BLaER1 treated with 17β-estradiol and CSF1 and Interleukin-3, amounts not matched to agents 10 nM and 100 nM (cell line): ENCODE measurements around the gene TIMM23.
"Not testable (repeated sequence)": the region's sequence is repeated elsewhere in the genome, so short reads cannot be mapped to it uniquely, and the experiment has no call there.

ENCODE experiments used
- H3K27ac ChIP-seq, 11 experiments: shearing (Covaris generic); formaldehyde crosslinking; 2 replicates each; pipeline ENCODE4 v1.8.1; 2022
- H3K27me3 ChIP-seq, 11 experiments: shearing (Covaris generic); formaldehyde crosslinking; 2 replicates each; pipeline ENCODE4 v1.8.1; 2022
- H3K36me3 ChIP-seq, 11 experiments: shearing (Covaris generic); formaldehyde crosslinking; 2 replicates each; pipeline ENCODE4 v1.8.1; 2022
- H3K4me1 ChIP-seq, 10 experiments: shearing (Covaris generic); formaldehyde crosslinking; 2 replicates each; pipeline ENCODE4 v1.8.1; 2022
- H3K4me2 ChIP-seq, 11 experiments: shearing (Covaris generic); formaldehyde crosslinking; 2 replicates each; pipeline ENCODE4 v1.8.1; 2022
- H3K4me3 ChIP-seq, 10 experiments: shearing (Covaris generic); formaldehyde crosslinking; 2 replicates each; pipeline ENCODE4 v1.8.1; 2022
- H3K9ac ChIP-seq, 11 experiments: shearing (Covaris generic); formaldehyde crosslinking; 2 replicates each; pipeline ENCODE4 v1.8.1; 2022
- H3K9me3 ChIP-seq, 11 experiments: shearing (Covaris generic); formaldehyde crosslinking; replicated peaks in 1 of 11; 2 replicates each; pipeline ENCODE4 v1.8.1; 2022
- H4K20me1 ChIP-seq, 11 experiments: shearing (Covaris generic); formaldehyde crosslinking; 2 replicates each; pipeline ENCODE4 v1.8.1; 2022
- Cebpa-rat ChIP-seq, 11 experiments: shearing (Covaris generic); IDR thresholded peaks; 2 replicates each; pipeline ENCODE4 v1.8.1; 2022

The TIMM23 gene

DNA sequence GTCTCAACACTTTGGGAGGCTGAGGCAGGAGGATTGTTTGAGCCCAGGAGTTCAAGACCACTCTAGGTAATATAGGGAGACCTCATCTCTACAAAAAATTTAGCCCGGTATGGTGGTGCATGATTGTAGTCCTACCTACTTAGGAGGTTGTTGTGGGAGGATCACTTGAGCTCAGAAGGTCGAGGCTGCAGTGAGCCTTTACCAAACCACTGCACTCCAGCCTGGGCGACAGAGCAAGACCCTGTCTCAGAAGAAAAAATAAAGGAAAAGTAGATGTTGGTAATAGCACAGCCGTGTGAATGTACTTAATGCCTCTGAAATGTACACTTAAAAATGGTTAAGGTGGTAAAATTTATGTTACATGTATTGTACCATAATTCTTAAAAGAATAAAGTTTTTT, 25.3 kb downstream of the TIMM23 start:
- Histone ChIP-seq H3K27me3 (no peaks in the 10 kb centered on the region), H3K9ac (no peak overlapping the region), H3K36me3 (peaks cover 54 to 87% (median 80%) of the 10 kb centered on the region in 11 experiments), H4K20me1 (peaks cover 0 to 42% (median 25%) of the 10 kb centered on the region in 11 experiments; a peak in 21 of 22 replicates), H3K9me3 (peaks cover 9 to 29% (median 21%) of the 10 kb centered on the region in 11 experiments; a peak in 20 of 22 replicates), H3K4me3 (no peak overlapping the region), H3K4me2 (no peak overlapping the region), H3K4me1 (no peaks in the 10 kb centered on the region), H3K27ac (no peak overlapping the region)
- TF ChIP-seq Cebpa-rat (IDR thresholded peaks at IDR 0.05): no peak

DNA sequence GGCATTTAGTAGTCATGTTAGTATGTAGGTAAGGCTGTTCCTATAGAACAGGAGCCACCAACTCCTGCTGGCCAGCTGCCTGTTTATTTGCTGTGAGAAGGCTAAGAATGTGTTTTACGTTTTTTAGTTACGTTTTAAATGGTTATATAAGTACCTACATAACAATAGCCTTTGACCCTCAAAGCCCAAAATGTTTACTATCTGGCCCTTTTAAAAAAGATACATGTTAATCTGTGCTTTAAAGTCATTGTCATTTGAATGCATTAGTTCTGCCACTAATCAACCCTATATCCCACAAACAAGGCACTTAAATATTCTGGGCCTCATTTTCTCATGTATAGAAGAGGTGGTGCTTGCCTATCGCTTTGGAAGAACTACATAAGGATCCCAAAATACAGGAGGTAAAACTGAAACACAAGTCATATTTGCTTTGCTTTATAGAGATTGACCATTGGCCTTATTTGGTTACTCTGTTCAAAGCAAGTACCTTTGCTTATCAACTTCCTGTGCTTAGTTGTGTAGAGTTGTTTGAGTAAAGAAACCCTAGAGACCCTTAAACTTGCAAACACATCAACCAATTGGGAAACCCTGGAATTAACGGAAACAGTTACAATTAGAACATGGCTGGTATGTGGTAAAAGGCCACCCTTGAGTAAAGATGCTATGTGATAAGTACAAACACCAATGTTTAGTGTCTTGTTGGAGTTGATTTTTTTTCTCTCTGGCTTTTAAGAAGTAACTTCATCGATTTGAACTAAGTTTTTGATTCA, 25.9 kb downstream of the TIMM23 start:
- Histone ChIP-seq H3K4me1 (no peaks in the 10 kb centered on the region), H3K36me3 (peaks cover 59 to 87% (median 81%) of the 10 kb centered on the region in 11 experiments), H3K27ac (no peak overlapping the region), H3K9me3 (peaks cover 9 to 29% (median 21%) of the 10 kb centered on the region in 11 experiments; a peak in 20 of 22 replicates), H3K9ac (no peak overlapping the region), H3K27me3 (no peaks in the 10 kb centered on the region), H3K4me2 (no peak overlapping the region), H3K4me3 (no peak overlapping the region), H4K20me1 (peaks cover 0 to 48% (median 31%) of the 10 kb centered on the region in 11 experiments; a peak in 21 of 22 replicates)
- TF ChIP-seq Cebpa-rat (IDR thresholded peaks at IDR 0.05): no peak

DNA sequence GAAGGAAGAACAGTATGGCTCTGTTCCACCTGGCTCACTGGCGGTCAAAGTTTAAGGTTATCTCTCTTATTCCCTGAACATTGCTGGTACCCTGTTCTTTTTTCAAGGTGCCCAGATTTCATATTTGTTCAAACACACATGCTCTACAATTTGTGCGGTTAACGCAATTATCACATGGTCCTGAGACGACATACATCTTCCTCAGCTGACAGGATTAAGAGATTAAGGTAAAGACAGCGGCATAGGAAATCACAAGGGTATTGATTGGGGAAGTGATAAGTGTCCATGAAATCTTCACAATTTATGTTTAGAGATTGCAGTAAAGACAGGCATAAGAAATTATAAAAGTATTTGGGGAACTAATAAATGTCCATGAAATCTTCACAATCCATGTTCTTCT, 27.7 kb downstream of the TIMM23 start:
- H3K9ac ChIP-seq, H3K27me3 ChIP-seq, H3K4me3 ChIP-seq, H3K27ac ChIP-seq, H3K4me2 ChIP-seq, H3K4me1 ChIP-seq: not testable (repeated sequence)
- Histone ChIP-seq H3K36me3 (peaks cover 67 to 89% (median 86%) of the 10 kb centered on the region in 11 experiments), H4K20me1 (peaks cover 14 to 58% (median 47%) of the 10 kb centered on the region in 11 experiments; a peak in 21 of 22 replicates), H3K9me3 (peaks cover 9 to 29% (median 21%) of the 10 kb centered on the region in 11 experiments; a peak in 20 of 22 replicates)

DNA sequence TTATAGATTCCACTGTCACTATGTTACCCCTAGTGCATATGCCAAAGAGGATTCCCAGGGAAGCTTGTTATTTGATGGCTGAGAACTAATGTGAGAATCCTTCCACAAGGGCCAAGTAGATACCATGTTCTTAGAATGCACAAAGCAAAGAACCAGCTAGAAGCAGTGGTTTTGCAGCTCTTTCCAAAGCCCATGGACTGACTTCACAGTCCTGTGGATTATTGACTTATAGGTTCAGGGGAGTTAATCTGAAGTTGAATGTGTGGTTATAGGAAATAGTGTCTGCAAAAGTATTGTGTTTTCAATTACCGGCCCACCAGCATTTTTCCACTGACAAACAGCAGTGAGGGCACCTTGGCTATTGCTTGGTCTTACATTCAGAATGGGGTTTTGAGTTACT, 28.2 kb downstream of the TIMM23 start:
- no peaks in the 10 kb centered on the region for H3K4me1 ChIP-seq
- peaks cover 20 to 64% (median 52%) of the 10 kb centered on the region in 11 experiments; a peak in 21 of 22 replicates for H4K20me1 ChIP-seq
- H3K4me2 ChIP-seq: no peak overlapping the region
- no peak for TF ChIP-seq Cebpa-rat (IDR thresholded peaks at IDR 0.05)
- no peaks in the 10 kb centered on the region for H3K27me3 ChIP-seq
- H3K36me3 ChIP-seq: peaks cover 73 to 92% (median 90%) of the 10 kb centered on the region in 11 experiments
- H3K9me3 ChIP-seq: peaks cover 9 to 29% (median 21%) of the 10 kb centered on the region in 11 experiments; a peak in 20 of 22 replicates
- peak overlapping the region in 1 of 11 experiments; percentile 11; a peak in 1 of 22 replicates for H3K27ac ChIP-seq
- H3K9ac ChIP-seq: no peak overlapping the region
- H3K4me3 ChIP-seq: no peak overlapping the region

DNA sequence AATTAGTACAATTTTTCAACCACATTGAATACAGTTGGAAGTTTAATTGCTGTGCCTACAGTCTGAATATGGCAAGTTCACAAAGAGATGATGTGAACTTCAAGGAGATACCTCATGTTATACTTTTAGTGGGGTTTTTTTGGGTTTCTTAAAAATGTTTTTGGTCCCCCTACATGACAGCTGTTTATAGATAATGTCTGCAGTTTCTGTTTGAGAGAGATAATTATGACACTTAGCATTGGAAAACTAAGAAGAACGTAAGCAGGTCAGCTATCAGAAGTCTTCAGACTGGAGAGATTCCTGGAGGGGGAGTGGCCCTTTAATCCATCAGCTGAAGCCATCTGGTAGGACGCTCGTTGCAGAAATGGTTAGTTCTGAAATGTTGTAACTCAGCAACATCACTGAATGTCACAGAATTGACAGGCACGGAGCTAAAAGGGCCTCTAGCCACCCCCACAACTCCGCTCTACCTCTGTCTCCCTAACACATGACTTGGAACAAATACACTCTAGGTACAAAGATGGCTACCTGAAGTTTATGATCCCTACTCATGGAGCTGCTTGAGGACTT, 29.0 kb downstream of the TIMM23 start:
- peaks cover 80 to 100% (median 97%) of the 10 kb centered on the region in 11 experiments for H3K36me3 ChIP-seq
- H3K27ac ChIP-seq: no peak overlapping the region

DNA sequence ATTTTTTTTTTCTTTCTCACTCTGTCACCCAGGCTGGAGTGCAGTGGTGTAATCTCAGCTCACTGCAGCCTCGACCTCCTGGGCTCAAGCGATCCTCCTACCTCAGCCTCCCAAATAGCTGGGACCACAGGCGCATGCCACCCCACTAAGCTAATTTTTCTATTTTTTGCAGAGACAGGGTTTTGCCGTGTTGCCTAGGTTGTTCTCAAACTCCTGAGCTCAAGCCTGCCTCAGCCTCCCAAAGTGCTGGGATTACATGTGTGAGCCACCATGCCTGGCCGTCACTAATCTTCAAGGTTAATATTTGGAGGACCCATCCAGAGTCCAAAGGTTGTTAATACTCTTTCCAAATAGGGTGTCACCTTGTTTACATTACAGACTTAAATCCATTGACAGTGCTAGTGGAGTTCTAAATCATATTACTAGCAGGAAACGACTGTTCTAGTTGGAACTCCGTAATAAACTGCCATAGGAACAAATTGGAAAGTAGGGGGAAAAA, 29.9 kb downstream of the TIMM23 start:
- Histone ChIP-seq H3K36me3 (peaks cover 83 to 100% (median 100%) of the 10 kb centered on the region in 11 experiments), H4K20me1 (peaks cover 23 to 81% (median 69%) of the 10 kb centered on the region in 11 experiments), H3K9me3 (peaks cover 9 to 25% (median 20%) of the 10 kb centered on the region in 11 experiments; a peak in 20 of 22 replicates)
- H3K4me1 ChIP-seq, H3K9ac ChIP-seq, H3K4me3 ChIP-seq, H3K27me3 ChIP-seq, H3K4me2 ChIP-seq, H3K27ac ChIP-seq: not testable (repeated sequence)

More for the DNA sequence above, 29.0 kb downstream of the TIMM23 start:
- H3K9ac ChIP-seq: no peak overlapping the region
- H3K4me1 ChIP-seq: 0 out of 20 replicates have a peak, but pooled peaks cover 0 to 2% (median 0%) of the 10 kb centered on the region in 10 experiments
- no peak overlapping the region for H3K4me2 ChIP-seq
- peaks cover 23 to 71% (median 60%) of the 10 kb centered on the region in 11 experiments for H4K20me1 ChIP-seq
- H3K27me3 ChIP-seq: no peaks in the 10 kb centered on the region
- TF ChIP-seq Cebpa-rat (IDR thresholded peaks at IDR 0.05): no peak
- H3K4me3 ChIP-seq: no peak overlapping the region
- H3K9me3 ChIP-seq: peaks cover 9 to 29% (median 21%) of the 10 kb centered on the region in 11 experiments; a peak in 20 of 22 replicates

DNA sequence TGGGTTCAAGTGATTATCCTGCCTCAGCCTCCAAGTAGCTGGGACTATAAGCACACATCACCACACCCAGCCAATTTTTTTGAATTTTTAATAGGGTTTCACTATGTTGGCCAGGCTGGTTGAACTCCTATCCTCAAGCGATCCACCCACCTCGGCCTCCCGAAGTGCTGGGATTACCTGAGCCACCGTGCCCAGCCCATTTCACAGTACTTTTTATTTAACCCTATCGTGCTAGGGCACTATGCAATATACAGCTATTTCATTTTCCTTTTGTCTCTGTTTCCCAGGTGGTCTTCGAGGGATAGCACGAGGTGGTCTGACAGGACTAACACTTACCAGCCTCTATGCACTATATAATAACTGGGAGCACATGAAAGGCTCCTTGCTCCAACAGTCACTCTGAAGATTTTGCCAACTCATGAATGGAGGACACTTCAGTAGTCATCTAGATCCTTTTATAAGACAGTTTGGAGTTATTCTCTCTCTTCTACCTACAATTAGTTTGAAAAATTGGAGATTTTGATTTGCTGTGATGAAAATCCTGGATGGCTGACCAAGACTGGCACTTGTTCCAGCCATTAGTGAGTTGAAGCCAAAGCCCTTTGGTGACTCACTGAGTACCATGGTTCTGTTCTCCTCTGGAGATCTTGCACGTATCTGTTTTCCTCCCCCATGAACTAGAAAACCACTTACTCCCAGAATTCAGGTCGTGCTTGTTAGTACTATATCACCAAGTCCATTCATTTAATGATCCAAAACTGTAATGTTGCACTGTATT, 30.8 kb downstream of the TIMM23 start:
- no peaks in the 10 kb centered on the region for H3K27me3 ChIP-seq
- peaks cover 30 to 81% (median 77%) of the 10 kb centered on the region in 11 experiments for H4K20me1 ChIP-seq
- no peak overlapping the region for H3K9ac ChIP-seq
- peaks cover 0 to 15% (median 0%) of the 10 kb centered on the region in 10 experiments; a peak in 6 of 20 replicates for H3K4me1 ChIP-seq
- H3K27ac ChIP-seq: no peak overlapping the region; a peak in 1 of 22 replicates
- no peak for TF ChIP-seq Cebpa-rat (IDR thresholded peaks at IDR 0.05)
- H3K36me3 ChIP-seq: peaks cover 83 to 100% (median 100%) of the 10 kb centered on the region in 11 experiments
- H3K9me3 ChIP-seq: peaks cover 9 to 22% (median 17%) of the 10 kb centered on the region in 11 experiments; a peak in 20 of 22 replicates
- no peak overlapping the region for H3K4me2 ChIP-seq
- no peak overlapping the region for H3K4me3 ChIP-seq

DNA sequence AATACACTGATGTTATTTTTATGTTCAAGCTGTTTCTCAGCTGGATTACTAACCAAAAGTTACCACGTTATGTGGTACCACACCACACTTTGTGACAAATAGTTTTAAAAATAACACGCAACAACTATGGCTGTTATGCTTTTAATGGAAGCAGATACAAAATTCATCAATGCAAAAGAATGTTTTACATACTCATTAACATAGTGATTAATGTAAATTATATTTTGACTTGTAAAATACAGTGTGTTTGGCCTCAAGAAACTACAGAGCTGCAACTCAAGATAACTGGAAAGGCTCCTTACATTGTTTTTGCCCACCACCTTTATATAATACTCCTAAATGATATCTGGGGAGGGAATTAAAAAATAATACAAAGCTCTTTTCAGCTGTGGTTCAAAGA, 32.7 kb downstream of the TIMM23 start:
- H3K36me3 ChIP-seq: peaks cover 83 to 100% (median 100%) of the 10 kb centered on the region in 11 experiments
- H3K9me3 ChIP-seq: peaks cover 0 to 15% (median 0%) of the 10 kb centered on the region in 11 experiments; a peak in 7 of 22 replicates
- H4K20me1 ChIP-seq: peaks cover 30 to 97% (median 95%) of the 10 kb centered on the region in 11 experiments
- H3K9ac ChIP-seq: no peak overlapping the region
- H3K4me1 ChIP-seq: peaks cover 0 to 33% (median 0%) of the 10 kb centered on the region in 10 experiments; a peak in 7 of 20 replicates
- no peaks in the 10 kb centered on the region for H3K27me3 ChIP-seq
- no peak overlapping the region for H3K4me3 ChIP-seq
- no peak overlapping the region for H3K4me2 ChIP-seq
- no peak overlapping the region for H3K27ac ChIP-seq
- no peak for TF ChIP-seq Cebpa-rat (IDR thresholded peaks at IDR 0.05)
